Activated CD8-positive, alpha-beta memory T cell treated with anti-CD3 and anti-CD28 coated beads for 36 hours (primary cell): Measurements from ENCODE around the gene SLC12A3. TPM values are rescaled to one million over a fixed set of nuclear protein-coding genes. Genes with fewer than 3 reads are reported as not detected.
"Not testable (repeated sequence)": the region's sequence is repeated elsewhere in the genome, so short reads cannot be mapped to it uniquely, and the experiment has no call there.

ENCODE experiments used
- CTCF ChIA-PET: fragments of 350-600 bp; sonication (Branson Sonifier 250); formaldehyde crosslinking; loops from one replicate; lab custom pipeline; 2021; ENCODE audit warnings: antibody characterized with exemption; lab: Charles Lee
- POLR2A ChIA-PET: fragments of 350-600 bp; sonication (Branson Sonifier 250); formaldehyde crosslinking; loops from one replicate; lab custom pipeline; 2021; ENCODE audit warnings: antibody characterized with exemption; lab: Charles Lee
- total RNA-seq, 2 experiments: library from RNA; stranded (reverse); gene quantifications; one replicate each; pipeline ENCODE4 v1.2.3, GENCODE V29; 2021

Gene SLC12A3
- total RNA-seq, 2 experiments from 2014 or later: not detected

- ChIA-PET POLR2A (no interaction called here), CTCF (interaction anchor here (1.1 to 2.7 kb wide), 3 partner anchors 79 to 103 kb away, joined by 3 to 10 read pairs (median 4); no protein-coding TSS in a partner anchor)
Observed at GRCh38 chr16:56861092-56861610, 3.9 kb upstream of the SLC12A3 start.

- CTCF ChIA-PET: interaction anchor here (1.2 to 2.7 kb wide), 2 partner anchors 90 to 103 kb away, joined by 4 to 10 read pairs; no protein-coding TSS in a partner anchor
- POLR2A ChIA-PET: interaction anchor here (0.6 kb wide), 1 partner anchor 76 kb away, joined by 3 read pairs; no protein-coding TSS in a partner anchor
Observed at GRCh38 chr16:56861756-56862155, 3.3 kb upstream of the SLC12A3 start.

GRCh38 chr16:56862776-56863175 is 2.2 kb upstream of the SLC12A3 start:
- CTCF ChIA-PET: interaction anchor here (1.5 to 2.9 kb wide), 4 partner anchors 12 to 102 kb away, joined by 4 to 10 read pairs (median 8); no protein-coding TSS in a partner anchor
- POLR2A ChIA-PET: interaction anchor here (1.5 kb wide), 1 partner anchor 69 kb away, joined by 4 read pairs; no protein-coding TSS in a partner anchor

GRCh38 chr16:56865394-56866062 is 521 bp downstream of the SLC12A3 start:
- ChIA-PET POLR2A (no interaction called here), CTCF (interaction anchor here (2.3 to 4.1 kb wide), 3 partner anchors 10 to 86 kb away, joined by 8 to 29 read pairs (median 11); no protein-coding TSS in a partner anchor)

- POLR2A ChIA-PET: no interaction called here
- CTCF ChIA-PET: interaction anchor here (0.7 to 4.1 kb wide), 15 partner anchors 9 to 349 kb away, joined by 3 to 29 read pairs (median 4); partner anchors contain the start of gene HERPUD1
Observed at GRCh38 chr16:56866955-56867830, 2.2 kb downstream of the SLC12A3 start.

- POLR2A ChIA-PET: no interaction called here
- CTCF ChIA-PET: interaction anchor here (0.8 to 4.1 kb wide), 8 partner anchors 13 to 350 kb away, joined by 3 to 29 read pairs (median 6); partner anchors contain the start of gene HERPUD1
Observed at GRCh38 chr16:56868175-56868574, 3.2 kb downstream of the SLC12A3 start.

- CTCF ChIA-PET: interaction anchor here (0.9 to 4.1 kb wide), 4 partner anchors 14 to 83 kb away, joined by 3 to 29 read pairs (median 5); partner anchors contain the start of gene HERPUD1
- POLR2A ChIA-PET: not testable (repeated sequence)
Observed at GRCh38 chr16:56868766-56869165, 3.8 kb downstream of the SLC12A3 start.

GRCh38 chr16:56869513-56870275 is 4.7 kb downstream of the SLC12A3 start:
- POLR2A ChIA-PET: interaction anchor here (0.5 to 0.7 kb wide), 3 partner anchors 99 to 167 kb away, joined by 3 to 5 read pairs (median 4); no protein-coding TSS in a partner anchor
- CTCF ChIA-PET: interaction anchor here (0.5 to 4.1 kb wide), 7 partner anchors 13 to 316 kb away, joined by 3 to 29 read pairs (median 3); partner anchors contain the start of genes HERPUD1, PSME3IP1 and RSPRY1

GRCh38 chr16:56870276-56870888 is 5.4 kb downstream of the SLC12A3 start:
- POLR2A ChIA-PET: interaction anchor here (0.5 kb wide), 1 partner anchor 98 kb away, joined by 5 read pairs; no protein-coding TSS in a partner anchor
- CTCF ChIA-PET: interaction anchor here (0.9 kb wide), 1 partner anchor 14 kb away, joined by 5 read pairs; no protein-coding TSS in a partner anchor

GRCh38 chr16:56871172-56871593 is 6.2 kb downstream of the SLC12A3 start:
- ChIA-PET POLR2A (no interaction called here), CTCF (no interaction called here)

- POLR2A ChIA-PET: no interaction called here
- CTCF ChIA-PET: no interaction called here
Observed at GRCh38 chr16:56872863-56873391, 7.9 kb downstream of the SLC12A3 start.

- CTCF ChIA-PET: interaction anchor here (0.6 to 0.7 kb wide), 2 partner anchors 43 to 1510 kb away, joined by 3 read pairs; no protein-coding TSS in a partner anchor
- POLR2A ChIA-PET: interaction anchor here (1.3 kb wide), 1 partner anchor 57 kb away, joined by 3 read pairs; the partner anchor contains the start of gene HERPUD1
Observed at GRCh38 chr16:56874800-56875199, 9.8 kb downstream of the SLC12A3 start.

GRCh38 chr16:56876048-56876447 is 11.0 kb downstream of the SLC12A3 start:
- CTCF ChIA-PET: interaction anchor here (1.2 kb wide), 1 partner anchor 90 kb away, joined by 5 read pairs; no protein-coding TSS in a partner anchor

GRCh38 chr16:56877486-56878182 is 12.6 kb downstream of the SLC12A3 start:
- POLR2A ChIA-PET: no interaction called here

More at GRCh38 chr16:56876048-56876447, 11.0 kb downstream of the SLC12A3 start:
- POLR2A ChIA-PET: no interaction called here

GRCh38 chr16:56878282-56878854 is 13.4 kb downstream of the SLC12A3 start:
- ChIA-PET POLR2A (no interaction called here), CTCF (interaction anchor here (1.0 kb wide), 1 partner anchor 11 kb away, joined by 3 read pairs; no protein-coding TSS in a partner anchor)

More at GRCh38 chr16:56877486-56878182, 12.6 kb downstream of the SLC12A3 start:
- CTCF ChIA-PET: interaction anchor here (1.0 kb wide), 1 partner anchor 10 kb away, joined by 3 read pairs; no protein-coding TSS in a partner anchor

GRCh38 chr16:56879276-56879675 is 14.3 kb downstream of the SLC12A3 start:
- CTCF ChIA-PET: no interaction called here
- POLR2A ChIA-PET: no interaction called here
